Spleen (tissue), 3 donors: ENCODE measurements around the gene B4GALT2.

Source experiments
- POLR2A ChIP-seq, 3 donors: fragments of 450-650 bp; IDR thresholded peaks; one replicate each; pipeline ENCODE4 v1.5.1; 2017; ENCODE audit warnings: antibody characterized with exemption in 3 of 3, mild to moderate bottlenecking in 1 of 3
- POLR2AphosphoS5 ChIP-seq, 3 donors: sonication (generic); formaldehyde crosslinking; IDR thresholded peaks; one replicate each; pipeline ENCODE4 v1.5.1; 2017; ENCODE audit warnings: antibody characterized with exemption in 3 of 3

- TF ChIP-seq POLR2AphosphoS5 (IDR thresholded peaks at IDR 0.05) = no peak
- no peak for TF ChIP-seq POLR2A (IDR thresholded peaks at IDR 0.05)
These were observed 60.1 kb downstream of the B4GALT2 start for GRCh38 chr1:44038876-44039657.
